GM12878 (cell line): ENCODE measurements around the gene ADAM19. TPM values are rescaled to one million over a fixed set of nuclear protein-coding genes. Genes with fewer than 3 reads are reported as not detected.

Source experiments
- BACH1 ChIP-seq: fragments of 450-650 bp; IDR thresholded peaks from 2 replicates; pipeline ENCODE4 v1.6.1; 2017; ENCODE audit warnings: mild to moderate bottlenecking, borderline replicate concordance
- BCL3 ChIP-seq: IDR thresholded peaks from 2 replicates; pipeline ENCODE4 v1.6.1; 2011; ENCODE audit warnings: borderline replicate concordance, low read depth, mild to moderate bottlenecking, moderate library complexity, low read length; ENCODE audit not compliant: insufficient read depth, poor library complexity, severe bottlenecking
- BHLHE40 ChIP-seq, 2 experiments: fragments of 450-650 bp in 1 of 2; IDR thresholded peaks; 2 replicates each; pipeline ENCODE4 v1.6.1; 2011 to 2017; ENCODE audit warnings: low read depth in 2 of 2, borderline replicate concordance in 1 of 2, improper control_type of control experiment in 1 of 2, low read length in 1 of 2, mild to moderate bottlenecking in 1 of 2
- CEBPB ChIP-seq, 2 experiments: fragments of 150-350 bp in 1 of 2; IDR thresholded peaks; 2 replicates each; pipeline ENCODE4 v1.6.1; 2012 to 2014; ENCODE audit warnings: low read depth in 2 of 2, low read length in 2 of 2, borderline replicate concordance in 1 of 2, inconsistent platforms in 1 of 2
- CHD2 ChIP-seq: IDR thresholded peaks from 2 replicates; pipeline ENCODE4 v1.6.1; 2011; ENCODE audit warnings: low read depth, low read length, improper control_type of control experiment, borderline replicate concordance
- CREB1 ChIP-seq: IDR thresholded peaks from 2 replicates; pipeline ENCODE4 v1.6.1; 2012; ENCODE audit warnings: low read depth, mild to moderate bottlenecking, inconsistent platforms
- DPF2 ChIP-seq: fragments of 450-650 bp; IDR thresholded peaks from 2 replicates; pipeline ENCODE4 v1.6.1; 2017; ENCODE audit warnings: mild to moderate bottlenecking
- ETV6 ChIP-seq, 2 experiments: fragments of 450-650 bp in 1 of 2; IDR thresholded peaks in 1 of 2; conservative IDR thresholded peaks in 1 of 2; 2 replicates each; pipeline ENCODE4 v1.6.1; 2014; ENCODE audit warnings: antibody characterized with exemption in 1 of 2, borderline replicate concordance in 1 of 2, low read depth in 1 of 2, mild to moderate bottlenecking in 1 of 2, moderate library complexity in 1 of 2
- IKZF1 ChIP-seq: fragments of 450-650 bp; conservative IDR thresholded peaks from 2 replicates; pipeline ENCODE4 v1.6.1; 2017; ENCODE audit warnings: antibody characterized with exemption, mild to moderate bottlenecking
- IRF4 ChIP-seq: IDR thresholded peaks from 2 replicates; pipeline ENCODE4 v1.6.1; 2011; ENCODE audit warnings: low read depth, low read length
- MEF2A ChIP-seq: IDR thresholded peaks from 2 replicates; pipeline ENCODE4 v1.6.1; 2011; ENCODE audit warnings: low read depth, mild to moderate bottlenecking, low read length, moderate library complexity; ENCODE audit not compliant: insufficient read depth
- MEF2B ChIP-seq: fragments of 450-650 bp; IDR thresholded peaks from 2 replicates; pipeline ENCODE4 v1.6.1; 2018; ENCODE audit warnings: mild to moderate bottlenecking, moderate library complexity; ENCODE audit not compliant: partially characterized antibody, poor library complexity, severe bottlenecking
- MXI1 ChIP-seq: fragments of 150-350 bp; IDR thresholded peaks from 2 replicates; pipeline ENCODE4 v1.6.1; 2011; ENCODE audit warnings: low read depth, mild to moderate bottlenecking, inconsistent platforms, low read length, improper control_type of control experiment
- NFYB ChIP-seq: IDR thresholded peaks from 2 replicates; pipeline ENCODE4 v1.6.1; 2011; ENCODE audit warnings: low read depth, mild to moderate bottlenecking, low read length, improper control_type of control experiment, moderate library complexity; ENCODE audit not compliant: insufficient read depth
- NKRF ChIP-seq: fragments of 450-650 bp; conservative IDR thresholded peaks from 2 replicates; pipeline ENCODE4 v1.6.1; 2017; ENCODE audit warnings: mild to moderate bottlenecking, moderate library complexity
- NRF1 ChIP-seq: conservative IDR thresholded peaks from 2 replicates; pipeline ENCODE4 v1.6.1; 2011; ENCODE audit warnings: mild to moderate bottlenecking, low read depth, low read length, improper control_type of control experiment
- POU2F2 ChIP-seq: IDR thresholded peaks from 3 replicates; pipeline ENCODE4 v1.6.1; 2011; ENCODE audit warnings: low read depth, mild to moderate bottlenecking, low read length, borderline replicate concordance
- RUNX3 ChIP-seq: IDR thresholded peaks from 2 replicates; pipeline ENCODE4 v1.6.1; 2012; ENCODE audit warnings: low read length, inconsistent platforms
- SMC3 ChIP-seq: IDR thresholded peaks from 2 replicates; pipeline ENCODE4 v1.6.1; 2011; ENCODE audit warnings: low read length, improper control_type of control experiment, borderline replicate concordance
- STAT1 ChIP-seq: fragments of 450-650 bp; conservative IDR thresholded peaks from 2 replicates; pipeline ENCODE4 v1.6.1; 2014; ENCODE audit warnings: antibody characterized with exemption, mild to moderate bottlenecking
- SUPT20H ChIP-seq: IDR thresholded peaks from 2 replicates; pipeline ENCODE4 v1.6.1; 2011; ENCODE audit warnings: low read depth, mild to moderate bottlenecking, low read length, moderate library complexity, borderline replicate concordance; ENCODE audit not compliant: control insufficient read depth
- USF1 ChIP-seq: IDR thresholded peaks from 2 replicates; pipeline ENCODE4 v1.6.1; 2011; ENCODE audit warnings: borderline replicate concordance, low read depth, mild to moderate bottlenecking, moderate library complexity, mixed read lengths, low read length; ENCODE audit not compliant: insufficient read depth; ENCODE audit errors: extremely low read length
- ZSCAN29 ChIP-seq: fragments of 450-650 bp; IDR thresholded peaks from 2 replicates; pipeline ENCODE4 v1.6.1; 2017; ENCODE audit warnings: mild to moderate bottlenecking, moderate library complexity
- polyA plus RNA-seq, 11 experiments: library from polyadenylated mRNA; depleted of rRNA in 4 of 11; unstranded in 6 of 11; stranded (reverse) in 5 of 11; fragments of >200 nt; fragmentation: Nextera tagmentation in 4 of 11; fragmentation: Illumina TruSeq in 1 of 11; extraction: Ambion mirVana in 4 of 11; extraction: Trizol in 1 of 11; gene quantifications; 1 replicate in 1 of 11; 2 replicates in 10 of 11; pipeline versions ENCODE4 v1.2.1 to v1.2.3, GENCODE V29; 2011 to 2016; ENCODE audit warnings: inconsistent platforms in 2 of 11, missing spikeins in 2 of 11, low read depth in 1 of 11
- total RNA-seq, 4 experiments: library from RNA; depleted of rRNA in 3 of 4; stranded (reverse); fragments of >200 nt in 3 of 4; fragmentation: Illumina TruSeq in 1 of 4; extraction: Trizol in 1 of 4; gene quantifications; 2 replicates each; pipeline versions ENCODE4 v1.2.1 to v1.2.3, GENCODE V29; 2013 to 2021
- TF ChIP-seq, protein P1 (sequence below): fragments of 450-650 bp; IDR thresholded peaks from 2 replicates; pipeline ENCODE4 v1.6.1; 2016; ENCODE audit warnings: mild to moderate bottlenecking

Gene ADAM19
- total and polyA plus RNA-seq, 10 of the 15 experiments (the other 5 are each of a cell fraction or from before 2014, with no cell fraction given): 16.0 to 92.8 (median 44.7) TPM

DNA sequence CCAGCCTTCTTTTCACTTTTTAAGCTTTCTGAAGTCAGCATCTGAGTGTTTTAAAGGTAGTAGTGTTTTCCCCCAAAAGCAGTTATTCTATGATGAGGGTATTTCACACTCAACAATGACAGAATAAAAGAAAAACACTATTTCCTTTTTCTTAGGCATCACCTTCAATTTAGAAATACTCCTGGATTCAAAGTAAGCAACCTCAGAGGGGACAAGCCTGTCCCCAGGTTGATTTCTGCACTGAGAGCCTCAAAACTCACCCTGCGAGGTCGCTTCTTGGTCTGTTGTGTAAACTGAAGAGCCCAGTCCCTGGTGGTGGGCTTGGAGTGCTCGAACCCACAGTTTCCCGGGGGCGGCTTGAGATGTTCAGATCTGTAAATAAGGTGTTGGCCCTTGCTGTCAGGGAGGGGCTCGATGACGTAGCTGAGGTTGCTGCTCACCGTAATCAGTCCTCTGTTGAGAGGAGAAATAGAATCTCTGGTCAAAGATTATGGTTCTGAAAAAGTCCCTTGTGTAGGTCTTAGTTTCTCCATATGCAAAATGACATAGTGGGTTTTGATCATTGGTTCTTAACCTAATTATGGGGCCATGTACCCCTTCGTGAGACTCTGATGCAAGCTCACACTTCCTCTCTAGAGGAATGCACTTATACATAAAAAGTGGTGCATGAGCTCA, 55.9 kb downstream of the ADAM19 start (continued):
- TF ChIP-seq NKRF (no peak), CREB1 (peak; percentile 95), POU2F2 (peak; percentile 69; the same call in 2 of the 3 replicates), CEBPB (IDR thresholded peaks at IDR 0.05; ENCODE audit: borderline replicate concordance in 1 of 2, low read depth in 2 of 2, low read length in 2 of 2) (no peak), ZSCAN29 (peak; percentile 22; the same call in 1 of the 2 replicates), NRF1 (no peak), MEF2B (peak; percentile 70), BACH1 (no peak), IKZF1 (peak; percentile 55), MXI1 (0 out of 2 replicates have a peak, but pooled peaks have one; percentile 30), STAT1 (no peak), MEF2A (no peak), CHD2 (peak; percentile 57; the same call in 1 of the 2 replicates), SMC3 (no peak), IRF4 (no peak), NFYB (no peak), SUPT20H (no peak), ETV6 (conservative IDR thresholded peaks at IDR 0.05 in 1 of 2, IDR thresholded peaks at IDR 0.05 in 1 of 2; ENCODE audit: borderline replicate concordance in 1 of 2, low read depth in 1 of 2) (no peak; a peak in 1 of 4 replicates), RUNX3 (peak; percentile 76), DPF2 (peak; percentile 36; the same call in 1 of the 2 replicates), BHLHE40 (IDR thresholded peaks at IDR 0.05; ENCODE audit: borderline replicate concordance in 1 of 2, low read depth in 2 of 2, low read length in 1 of 2) (peak; percentile 30 to 58; a peak in 2 of 4 replicates), BCL3 (no peak), USF1 (no peak)
- TF ChIP-seq, protein P1, sequence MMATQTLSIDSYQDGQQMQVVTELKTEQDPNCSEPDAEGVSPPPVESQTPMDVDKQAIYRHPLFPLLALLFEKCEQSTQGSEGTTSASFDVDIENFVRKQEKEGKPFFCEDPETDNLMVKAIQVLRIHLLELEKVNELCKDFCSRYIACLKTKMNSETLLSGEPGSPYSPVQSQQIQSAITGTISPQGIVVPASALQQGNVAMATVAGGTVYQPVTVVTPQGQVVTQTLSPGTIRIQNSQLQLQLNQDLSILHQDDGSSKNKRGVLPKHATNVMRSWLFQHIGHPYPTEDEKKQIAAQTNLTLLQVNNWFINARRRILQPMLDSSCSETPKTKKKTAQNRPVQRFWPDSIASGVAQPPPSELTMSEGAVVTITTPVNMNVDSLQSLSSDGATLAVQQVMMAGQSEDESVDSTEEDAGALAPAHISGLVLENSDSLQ: no peak
